GM19468 (cell line): ENCODE results near the gene BLTP2.
"Not testable (repeated sequence)": the region's sequence is repeated elsewhere in the genome, so short reads cannot be mapped to it uniquely, and the experiment has no call there.

Source experiments
- ATAC-seq: cut with Tn5 transposase; IDR thresholded peaks from one replicate; pipeline ENCODE4 v1.9.1; 2021; ENCODE audit warnings: mild to moderate bottlenecking, moderate library complexity, moderate number of reproducible peaks; ENCODE audit not compliant: unreplicated experiment; ENCODE audit errors: extremely low read depth

Gene BLTP2

DNA sequence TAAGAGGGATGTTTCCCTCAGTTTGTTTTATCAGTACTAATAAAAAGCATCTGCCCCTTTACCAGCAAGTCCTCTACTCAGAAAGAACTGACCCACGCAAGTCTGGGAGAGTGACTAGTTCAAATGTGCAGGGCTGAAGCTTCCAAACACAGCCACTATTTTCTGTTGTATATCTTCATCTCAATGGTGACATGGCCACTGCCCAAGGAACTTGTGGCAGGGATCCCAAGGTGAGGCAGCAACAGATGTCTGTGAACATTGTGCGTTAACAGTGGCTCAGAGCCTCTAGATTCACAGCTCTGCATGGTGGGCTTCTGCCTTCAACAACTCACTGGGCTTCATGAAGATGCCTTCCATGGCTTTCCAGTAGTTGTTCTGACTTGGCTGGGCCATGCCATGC, 3.7 kb upstream of the BLTP2 start:
- ATAC-seq: no peak

DNA sequence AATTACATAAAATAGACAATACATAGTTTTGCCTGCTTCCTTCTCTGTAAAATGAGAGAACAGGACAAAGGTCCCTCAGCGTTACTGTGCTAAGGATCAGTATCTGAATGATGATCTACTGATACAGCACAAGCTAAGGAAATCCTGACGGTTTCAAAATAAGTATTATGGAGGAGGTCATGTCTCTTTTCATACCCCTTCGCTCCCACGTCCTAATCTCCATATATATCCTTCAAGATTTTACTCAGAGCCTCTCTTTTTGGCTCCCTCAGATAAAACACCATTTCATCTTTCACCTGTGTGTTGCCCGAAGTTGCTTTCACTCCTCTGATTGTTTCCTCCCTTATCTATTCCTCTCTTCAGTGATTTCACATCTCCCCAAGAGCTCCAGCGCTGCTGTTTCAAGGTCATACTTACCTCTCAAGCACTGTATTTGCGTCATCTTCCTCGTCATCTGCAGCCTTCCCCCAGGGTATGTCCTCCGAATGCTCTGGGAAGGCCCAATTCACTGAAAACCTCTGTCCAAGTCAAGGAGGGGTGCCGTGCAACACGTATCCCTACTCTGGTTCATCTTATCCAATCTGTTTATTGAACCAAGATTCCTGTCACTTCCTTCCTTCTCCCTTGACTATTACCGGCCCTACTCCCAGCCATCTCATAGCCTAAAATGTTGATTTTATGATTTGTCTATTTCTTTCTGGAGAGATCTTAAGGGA, 1.2 kb upstream of the BLTP2 start:
- ATAC-seq: no peak

DNA sequence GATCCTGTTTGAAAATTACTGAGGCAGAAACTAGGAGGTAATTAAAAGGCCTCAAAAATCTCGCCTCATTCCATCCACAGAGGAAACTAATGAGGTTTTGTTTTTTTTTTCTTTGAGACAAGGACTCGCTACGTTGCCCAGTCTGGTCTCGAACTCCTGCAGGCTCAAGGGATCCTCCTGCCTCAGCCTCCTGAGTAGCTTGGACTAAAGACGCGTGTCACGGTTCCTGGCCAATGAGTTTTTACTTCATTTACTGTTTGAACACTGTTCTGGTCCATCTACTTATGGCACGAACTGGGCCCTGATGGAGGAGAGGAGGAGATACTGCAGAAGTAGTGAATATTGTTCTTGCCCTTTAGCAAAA, 600 bp upstream of the BLTP2 start:
- ATAC-seq: no peak

DNA sequence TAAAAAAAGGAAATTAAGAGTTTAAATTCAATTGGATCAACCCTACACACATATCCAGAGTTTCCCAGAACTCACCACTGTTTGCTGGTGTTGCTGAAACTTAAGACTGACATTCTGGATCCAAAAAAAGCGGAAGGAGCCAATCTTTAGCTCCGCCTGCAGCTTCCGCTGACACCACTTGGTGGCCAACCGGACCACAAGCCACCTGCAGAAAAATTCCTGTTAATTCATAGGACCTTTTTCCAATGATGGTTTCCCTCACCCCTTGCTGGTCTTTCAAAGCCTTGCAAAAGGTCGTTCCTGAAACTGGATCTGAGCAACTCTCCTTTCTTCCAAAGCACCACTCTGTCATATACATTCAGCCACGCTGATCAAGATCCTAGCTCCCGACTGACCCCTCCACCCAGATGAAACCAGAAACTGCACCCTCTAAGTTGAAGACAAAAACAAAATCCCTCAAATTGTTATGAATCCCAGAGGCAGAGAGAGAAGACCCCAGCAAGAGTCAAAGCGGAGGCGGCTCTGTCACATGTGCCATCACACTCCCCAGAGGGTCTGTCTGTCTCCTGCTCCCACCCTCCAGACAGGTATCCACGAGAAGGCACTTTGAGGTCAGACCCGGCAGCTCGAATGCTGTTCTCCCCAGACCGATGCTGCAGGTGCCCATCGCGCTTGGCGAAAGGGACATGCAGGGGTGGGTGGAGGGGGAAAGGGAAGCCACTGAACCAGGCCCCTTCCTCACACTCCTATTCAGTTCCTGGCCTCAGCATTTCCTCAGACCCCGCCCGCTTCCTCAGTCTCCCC, 773 bp downstream of the BLTP2 start:
- no peak for ATAC-seq

DNA sequence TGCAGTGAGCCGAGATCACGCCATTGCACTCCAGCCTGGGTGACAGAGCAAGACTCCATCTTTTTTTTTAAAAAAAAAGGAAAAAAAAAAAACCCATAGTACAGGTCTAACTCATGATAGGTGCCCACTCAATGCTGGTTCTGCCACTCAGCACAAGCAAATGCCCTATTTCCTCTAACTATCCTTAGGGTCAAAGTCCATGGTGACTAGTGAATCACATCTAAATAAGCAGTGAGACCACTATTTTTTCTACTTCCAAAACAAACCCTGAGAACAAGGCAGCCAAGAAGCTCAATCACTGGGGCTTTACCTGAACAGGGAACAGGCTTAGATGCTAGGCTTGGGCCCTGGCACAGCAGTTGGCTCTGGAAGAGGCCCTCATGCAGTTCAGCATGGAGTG, 3.4 kb downstream of the BLTP2 start:
- no peak for ATAC-seq

DNA sequence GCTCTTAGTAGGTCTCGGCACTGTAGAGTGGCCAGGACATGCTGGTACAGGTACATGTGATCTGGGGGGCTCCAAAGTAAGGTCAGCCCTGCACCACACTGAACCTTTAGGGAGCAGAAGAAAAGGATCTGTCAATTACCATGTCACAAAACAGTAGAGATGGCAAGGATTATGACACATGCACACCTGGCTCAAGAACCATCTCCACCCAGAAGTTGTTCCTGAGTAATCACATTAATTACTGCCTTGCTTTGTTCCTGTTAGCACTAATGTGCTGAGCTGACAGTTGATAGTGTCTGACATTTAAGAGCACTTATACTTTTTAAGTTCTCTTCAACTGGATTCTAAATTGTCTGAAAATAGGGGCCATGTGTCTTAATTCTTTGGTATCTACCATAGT, 9.5 kb downstream of the BLTP2 start:
- no peak for ATAC-seq

DNA sequence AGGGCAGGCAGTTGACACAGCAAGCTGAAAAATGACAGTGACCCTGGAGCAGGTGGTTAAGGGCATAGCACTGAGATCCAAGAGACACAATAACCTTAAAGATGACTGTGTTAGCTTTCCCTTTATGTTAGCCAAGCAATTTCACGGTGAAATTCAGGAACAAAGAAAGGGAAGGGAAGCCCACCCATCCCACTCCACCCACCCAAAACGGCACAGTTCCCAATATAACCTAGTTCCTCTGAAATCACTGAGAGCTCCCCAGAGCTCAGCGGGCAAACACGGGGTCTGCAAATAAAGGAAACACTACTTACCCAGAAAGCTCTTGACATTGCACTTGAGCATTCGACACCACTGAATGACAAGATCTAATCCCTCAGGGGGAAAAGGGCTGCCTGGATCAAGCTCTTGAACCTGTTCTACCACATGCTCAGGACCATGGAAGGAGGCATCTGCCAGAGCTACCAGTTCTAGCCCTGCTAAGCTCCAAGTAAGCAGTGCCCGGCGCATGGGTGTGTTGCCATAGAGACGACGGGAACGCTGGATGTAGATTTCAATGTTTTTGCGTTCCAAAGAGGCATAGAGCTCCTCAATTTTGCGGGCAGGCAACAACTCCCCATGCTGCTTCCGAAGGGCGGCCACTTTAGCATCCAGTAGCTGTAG, 10.6 kb downstream of the BLTP2 start:
- ATAC-seq: no peak

DNA sequence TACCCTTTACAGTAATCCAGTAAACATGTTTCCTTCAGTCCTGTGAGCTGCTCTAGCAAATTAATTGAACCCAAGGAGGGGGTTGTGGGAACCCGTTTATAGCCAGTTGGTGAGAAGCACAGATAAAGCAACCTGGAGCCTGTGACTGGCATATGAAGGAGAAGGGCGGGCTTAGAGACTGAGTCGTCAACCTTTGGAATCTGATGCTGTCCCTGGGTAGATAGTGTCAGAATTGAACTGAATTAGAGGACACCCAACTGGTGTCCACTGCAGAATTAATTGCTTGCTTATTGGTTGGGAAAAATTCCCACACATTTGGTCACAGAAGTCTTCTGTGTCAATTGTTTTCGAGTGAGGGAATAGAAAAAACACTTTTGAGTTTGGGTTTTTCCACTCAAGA, 18.1 kb downstream of the BLTP2 start:
- ATAC-seq: no peak

DNA sequence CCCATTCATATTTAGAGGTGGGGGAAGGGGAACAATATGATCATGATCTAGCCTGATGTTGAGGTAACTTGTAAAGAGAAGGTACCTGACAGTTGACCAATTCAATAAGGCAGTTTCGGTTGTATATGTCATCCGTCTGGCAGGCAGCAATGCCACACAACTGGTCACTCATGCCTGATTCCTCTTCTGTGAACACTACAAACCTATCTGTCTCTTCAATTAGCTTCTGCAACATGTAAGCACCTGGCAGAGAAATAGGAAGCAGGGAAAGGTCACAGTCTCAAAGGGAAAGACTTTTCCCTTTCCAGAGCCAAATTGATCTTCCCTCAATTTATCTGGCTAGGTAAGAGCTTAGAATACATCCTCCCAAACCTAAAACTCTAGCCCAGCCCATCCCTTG, 20.8 kb downstream of the BLTP2 start:
- ATAC-seq: no peak

DNA sequence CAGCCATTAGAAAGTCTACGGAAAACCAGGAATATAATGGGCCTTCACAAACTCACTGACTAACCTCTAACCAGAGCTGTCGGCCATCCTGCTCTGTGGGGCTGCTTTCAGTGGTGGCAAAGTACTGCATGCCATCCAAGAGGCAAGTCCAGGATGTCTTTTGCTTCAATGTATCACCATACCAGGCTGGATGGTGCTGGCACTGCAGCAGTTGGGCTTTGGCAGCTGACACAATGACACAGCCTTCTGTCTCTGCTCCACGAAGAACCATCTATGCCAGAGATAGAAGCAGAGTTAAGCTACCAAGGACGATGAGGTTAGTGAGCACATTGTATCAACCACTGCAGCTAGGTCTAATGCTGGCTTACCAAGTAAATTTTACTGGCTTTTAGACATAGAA, 21.3 kb downstream of the BLTP2 start:
- ATAC-seq: no peak

DNA sequence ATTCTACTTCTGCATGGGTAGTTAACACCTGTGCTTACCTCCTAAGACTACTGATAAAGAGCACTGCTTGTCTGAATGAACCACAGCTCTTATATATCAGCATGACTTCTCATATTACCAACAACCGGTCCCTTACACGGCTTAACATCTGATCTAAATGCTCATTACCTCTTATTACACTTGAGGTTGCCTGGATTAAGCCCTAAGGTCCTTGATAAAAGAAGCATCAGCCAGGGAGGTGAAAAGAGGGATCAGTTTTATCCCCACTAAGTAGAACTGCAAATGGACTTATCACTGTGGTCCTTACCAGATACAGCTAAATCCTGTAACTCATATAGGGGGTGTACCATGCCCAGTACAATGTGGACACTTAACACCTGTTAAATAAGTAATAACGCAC, 22.8 kb downstream of the BLTP2 start:
- no peak for ATAC-seq

DNA sequence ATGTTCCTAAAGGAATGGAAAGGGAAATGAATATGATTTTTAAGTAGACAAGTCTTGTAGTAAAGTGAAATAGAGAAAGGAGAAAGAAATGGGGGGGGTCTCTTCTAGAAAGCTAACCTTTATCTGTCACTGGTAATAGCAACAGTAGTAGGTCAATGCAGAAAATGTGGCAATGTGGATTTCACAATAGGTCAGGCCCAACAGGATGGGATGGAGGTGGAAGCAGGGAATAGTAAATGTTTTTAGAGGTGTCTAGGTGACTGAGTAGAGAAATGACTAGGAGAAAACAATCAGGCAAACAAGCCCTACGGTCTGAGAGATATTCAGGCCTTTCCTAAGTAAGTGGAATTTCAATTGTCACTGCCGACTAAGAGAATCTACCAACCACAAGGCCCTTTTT, 24.9 kb downstream of the BLTP2 start:
- no peak for ATAC-seq

DNA sequence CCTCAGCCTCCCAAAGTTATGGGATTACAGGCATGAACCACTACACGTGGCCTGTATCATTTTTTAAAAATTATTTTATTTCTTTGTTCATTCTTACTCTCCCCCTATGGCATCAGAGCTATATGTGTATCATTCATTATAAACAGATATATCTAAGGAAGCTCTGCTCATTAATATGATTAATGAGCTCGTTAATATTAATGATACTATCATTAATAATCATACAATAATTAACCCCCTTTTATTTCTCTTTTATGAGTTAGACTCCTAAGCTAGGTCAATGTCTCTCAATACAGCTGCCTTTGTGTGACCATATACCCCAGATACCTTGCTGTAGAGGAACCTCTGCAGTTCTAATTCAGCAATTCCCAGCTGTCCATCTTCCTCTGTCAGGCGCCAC, 26.5 kb downstream of the BLTP2 start:
- ATAC-seq: no peak

DNA sequence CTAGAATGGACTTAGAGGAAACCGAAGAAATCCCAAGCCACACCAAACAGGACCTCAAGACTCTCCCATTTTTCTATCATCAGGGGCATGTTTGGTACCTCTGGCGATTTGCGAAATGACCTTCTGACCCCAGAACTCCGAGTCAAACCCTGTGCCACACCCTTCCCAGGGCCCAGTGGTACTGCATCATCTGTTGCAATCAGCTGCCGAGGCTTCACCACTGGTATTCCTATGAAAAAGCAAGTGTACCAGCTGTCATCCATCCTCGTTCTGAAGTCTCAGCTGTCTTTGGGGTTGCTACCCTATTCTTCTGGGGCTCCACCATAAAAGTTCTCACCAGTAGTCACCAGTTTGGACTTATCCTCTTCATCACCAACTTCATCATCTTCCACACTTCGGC, 28.7 kb downstream of the BLTP2 start:
- ATAC-seq: no peak

DNA sequence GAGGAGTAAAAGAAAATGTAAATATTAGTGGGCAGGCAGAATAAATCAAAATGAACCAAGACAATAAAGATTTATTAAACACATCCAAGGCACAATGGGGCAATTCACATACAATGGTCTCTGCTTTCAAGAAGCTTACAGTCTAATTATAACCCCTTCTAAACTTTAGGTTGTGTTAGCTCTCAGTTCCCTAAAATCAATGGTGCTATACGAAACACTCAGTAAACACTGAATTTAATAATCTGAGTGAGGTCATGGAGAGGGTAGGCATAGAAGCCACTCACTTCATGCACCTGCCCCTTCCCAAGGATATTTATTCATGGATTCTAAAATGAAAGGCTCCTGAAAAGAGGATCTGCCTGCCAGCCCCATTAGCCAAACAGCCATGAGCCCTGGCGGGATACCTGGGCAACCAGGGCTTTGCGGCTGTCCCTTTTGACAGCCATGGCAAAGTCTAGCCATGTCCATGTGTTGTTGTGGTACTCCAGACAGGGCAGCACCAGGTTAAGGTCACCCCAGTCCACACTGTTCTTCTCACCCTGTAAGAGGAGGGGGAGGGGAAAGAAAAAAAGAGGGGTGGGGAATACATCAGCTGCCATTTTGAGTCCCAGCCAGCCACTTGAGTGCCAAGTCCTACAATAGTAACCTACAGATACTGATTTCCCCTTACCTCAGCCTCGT, 29.6 kb downstream of the BLTP2 start:
- no peak for ATAC-seq

DNA sequence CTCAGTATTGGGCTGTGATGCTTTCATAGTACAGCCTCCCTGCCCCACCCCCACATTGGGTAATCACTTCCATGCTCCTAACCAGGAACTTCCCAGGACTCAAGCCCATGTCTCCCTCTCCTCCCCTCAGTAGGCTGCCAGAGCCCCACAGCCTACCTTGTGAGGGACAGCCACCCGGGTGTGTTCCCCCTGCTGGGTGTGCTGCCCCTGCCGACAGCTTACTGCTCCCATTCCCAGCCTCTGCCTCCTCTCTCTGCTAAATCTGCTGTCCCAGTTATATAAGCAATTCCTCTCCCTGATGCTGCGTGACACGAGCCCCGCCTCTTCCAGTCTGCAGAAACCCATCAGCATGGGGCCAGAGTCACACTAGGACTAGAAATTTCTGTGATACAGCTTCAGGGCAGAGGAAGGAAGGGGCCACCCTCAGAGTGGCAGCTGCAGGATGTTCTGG, 31.0 kb downstream of the BLTP2 start, which contains the start of gene RSKR:
Gene RSKR, minus strand, starts transcription at position 255 of the 451 bp plus-strand sequence. Its CDS starts 24 bp downstream, at position 231.
- no peak for ATAC-seq

DNA sequence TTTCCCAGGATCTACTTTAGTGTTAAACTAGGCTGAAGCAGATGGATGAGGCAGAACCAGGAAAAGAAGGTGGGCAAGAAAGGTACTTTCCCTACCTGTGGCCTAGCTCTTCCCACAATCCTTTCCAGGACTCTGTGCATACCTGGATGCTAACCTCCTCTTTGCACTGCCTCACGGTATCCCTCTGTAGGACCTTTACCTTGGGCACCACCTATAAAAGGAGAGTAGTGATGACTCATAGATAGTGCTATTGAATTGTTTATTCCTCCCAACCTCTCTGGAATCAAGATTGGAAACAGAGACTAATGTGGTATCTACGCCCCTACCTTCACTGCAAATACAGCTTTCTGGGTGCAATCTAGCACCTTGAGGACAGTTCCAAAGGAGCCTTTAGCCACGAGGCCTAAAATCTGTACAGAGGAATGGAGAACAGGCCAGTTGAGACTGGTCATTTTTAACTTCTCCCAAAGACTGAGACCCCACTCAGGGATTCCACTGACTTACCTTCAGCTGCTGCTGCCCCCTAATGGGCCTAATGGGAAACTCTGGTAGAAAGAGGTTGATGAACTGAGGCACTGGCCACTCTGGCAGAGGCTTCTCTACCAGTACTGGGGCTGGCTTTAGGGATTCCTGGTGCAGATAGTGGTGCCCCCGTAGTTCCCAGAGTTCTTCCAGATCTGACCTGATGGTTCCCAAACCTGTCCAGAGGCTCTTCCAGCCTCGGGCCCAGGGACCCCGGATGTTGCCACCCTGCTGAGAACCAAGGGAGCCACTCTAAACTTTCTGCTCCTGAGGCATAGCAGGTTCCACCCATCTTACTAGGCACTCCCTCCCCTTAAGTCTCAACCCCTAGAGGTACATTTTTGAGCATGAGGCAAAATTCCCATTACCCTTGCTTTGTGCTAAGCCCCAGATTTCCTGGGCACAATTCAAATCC, 31.8 kb downstream of the BLTP2 start:
- ATAC-seq: no peak

DNA sequence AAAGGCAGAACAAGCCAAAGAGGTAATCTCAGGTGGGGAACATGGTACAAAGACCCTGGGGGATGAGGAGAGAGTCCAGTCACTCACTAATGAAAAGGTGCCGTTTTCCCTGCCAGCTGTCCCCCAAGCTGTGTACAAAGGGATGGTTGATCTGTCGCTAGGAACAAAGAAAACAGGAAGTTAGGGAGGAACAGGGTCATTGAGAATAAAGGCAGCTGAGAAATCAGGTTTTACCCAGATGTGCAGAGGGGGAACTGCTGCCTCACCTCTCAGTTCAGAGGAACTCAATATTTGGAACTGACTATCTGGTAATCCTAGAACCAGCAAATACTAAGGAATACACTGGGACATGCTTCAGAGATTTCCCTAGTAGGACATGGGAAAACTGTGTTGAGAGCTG, 32.4 kb downstream of the BLTP2 start:
- no peak for ATAC-seq

DNA sequence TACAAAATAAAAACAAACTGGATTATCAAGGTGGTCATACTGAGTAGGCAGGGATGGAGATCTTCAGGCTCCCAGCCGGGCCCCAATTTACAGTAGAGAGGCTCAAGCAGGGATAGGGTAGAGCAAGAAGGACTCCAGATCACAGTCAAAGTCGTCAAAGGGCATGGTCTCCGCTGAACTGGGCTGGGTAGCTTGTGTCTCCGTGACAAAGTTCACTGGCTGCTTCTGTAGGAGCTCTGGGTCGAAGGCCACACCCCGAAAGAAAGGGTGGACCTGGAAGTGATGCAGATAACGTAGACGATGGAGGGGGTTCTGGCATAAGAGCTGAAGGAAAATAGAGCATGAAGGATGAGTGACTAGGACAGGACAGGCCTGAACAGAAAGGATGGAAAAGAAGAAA, 34.6 kb downstream of the BLTP2 start:
- no peak for ATAC-seq

DNA sequence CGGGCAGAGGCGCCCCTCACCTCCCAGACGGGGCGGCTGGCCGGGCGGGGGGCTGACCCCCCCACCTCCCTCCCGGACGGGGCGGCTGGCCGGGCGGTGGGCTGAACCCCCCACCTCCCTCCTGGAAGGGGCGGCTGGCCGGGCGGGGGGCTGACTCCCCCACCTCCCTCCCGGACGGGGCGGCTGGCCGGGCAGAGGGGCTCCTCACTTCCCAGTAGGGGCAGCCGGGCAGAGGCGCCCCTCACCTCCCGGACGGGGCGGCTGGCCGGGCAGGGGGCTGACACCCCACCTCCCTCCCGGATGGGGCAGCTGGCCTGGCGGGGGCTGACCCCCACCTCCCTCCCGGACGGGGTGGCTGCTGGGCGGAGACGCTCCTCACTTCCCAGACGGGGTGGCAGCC, 40.9 kb downstream of the BLTP2 start:
- not testable (repeated sequence) for ATAC-seq
